GM21381 (cell line): ENCODE data around the gene CYTH3.
"Not testable (repeated sequence)": the region's sequence is repeated elsewhere in the genome, so short reads cannot be mapped to it uniquely, and the experiment has no call there.

Source experiments
- ATAC-seq: cut with Tn5 transposase; IDR thresholded peaks from one replicate; pipeline ENCODE4 v1.9.1; 2021; ENCODE audit warnings: mild to moderate bottlenecking, moderate library complexity; ENCODE audit not compliant: unreplicated experiment

Gene CYTH3

DNA sequence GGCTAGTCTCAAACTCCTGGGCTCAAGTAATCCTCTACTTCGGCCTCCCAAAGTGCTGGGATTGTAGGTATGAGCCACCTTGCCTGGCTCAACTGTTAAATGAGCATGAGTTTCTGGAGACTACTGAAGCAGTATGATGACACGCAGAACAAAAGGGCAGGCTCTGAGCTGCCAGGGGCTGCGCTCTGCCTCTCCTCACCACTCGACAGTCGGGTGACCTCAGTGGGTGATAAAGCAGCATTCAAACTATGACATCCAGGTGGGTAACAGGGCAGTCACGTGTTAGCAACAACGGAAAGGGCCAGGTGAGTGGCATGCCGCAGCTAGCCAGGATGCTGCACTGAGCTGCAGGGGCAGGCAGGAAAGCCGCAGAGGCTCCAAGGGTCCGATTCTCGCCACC lies 71.5 kb downstream of the CYTH3 start:
- no peak for ATAC-seq

DNA sequence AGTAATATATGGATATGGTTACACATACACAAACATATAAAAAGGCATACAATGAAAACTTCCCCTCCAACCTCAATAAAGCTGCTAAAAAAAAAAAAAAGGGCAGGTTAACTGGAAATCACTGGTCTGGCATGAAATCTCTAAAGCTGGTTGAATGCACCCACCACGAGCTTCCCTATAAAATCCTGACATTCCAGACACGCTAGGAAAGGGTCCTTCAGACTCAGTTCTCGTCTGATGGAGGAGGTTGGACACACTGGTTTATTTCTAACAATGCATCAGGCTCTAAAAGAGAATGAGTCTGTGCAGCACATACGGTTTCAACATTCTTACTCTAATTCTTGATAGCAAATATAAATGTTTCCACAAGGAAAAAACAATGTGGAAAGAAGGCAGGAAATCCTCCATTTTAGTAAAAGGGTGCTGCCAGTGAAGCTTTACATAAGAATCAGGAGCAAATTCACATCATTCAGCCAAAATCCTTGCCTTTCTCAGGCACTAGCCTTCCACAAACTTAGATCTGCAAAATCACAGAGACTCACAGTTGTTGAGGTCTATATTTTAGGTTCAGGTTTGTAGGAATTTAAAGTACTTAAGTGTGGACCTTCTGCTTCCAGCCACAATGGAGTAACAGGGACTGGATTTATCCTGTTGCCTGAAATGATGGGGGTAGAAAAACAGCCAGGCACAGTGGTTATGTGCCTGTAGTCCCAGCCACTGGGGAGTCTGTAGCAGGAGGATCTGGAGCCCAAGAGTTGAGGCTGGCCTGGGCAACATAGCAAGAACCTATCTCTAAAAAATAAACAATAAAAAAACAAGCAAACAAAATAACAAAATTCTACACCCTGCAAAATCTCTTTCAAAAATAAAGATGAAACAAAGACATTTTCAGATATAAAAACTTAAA lies 73.5 kb downstream of the CYTH3 start:
- no peak for ATAC-seq

DNA sequence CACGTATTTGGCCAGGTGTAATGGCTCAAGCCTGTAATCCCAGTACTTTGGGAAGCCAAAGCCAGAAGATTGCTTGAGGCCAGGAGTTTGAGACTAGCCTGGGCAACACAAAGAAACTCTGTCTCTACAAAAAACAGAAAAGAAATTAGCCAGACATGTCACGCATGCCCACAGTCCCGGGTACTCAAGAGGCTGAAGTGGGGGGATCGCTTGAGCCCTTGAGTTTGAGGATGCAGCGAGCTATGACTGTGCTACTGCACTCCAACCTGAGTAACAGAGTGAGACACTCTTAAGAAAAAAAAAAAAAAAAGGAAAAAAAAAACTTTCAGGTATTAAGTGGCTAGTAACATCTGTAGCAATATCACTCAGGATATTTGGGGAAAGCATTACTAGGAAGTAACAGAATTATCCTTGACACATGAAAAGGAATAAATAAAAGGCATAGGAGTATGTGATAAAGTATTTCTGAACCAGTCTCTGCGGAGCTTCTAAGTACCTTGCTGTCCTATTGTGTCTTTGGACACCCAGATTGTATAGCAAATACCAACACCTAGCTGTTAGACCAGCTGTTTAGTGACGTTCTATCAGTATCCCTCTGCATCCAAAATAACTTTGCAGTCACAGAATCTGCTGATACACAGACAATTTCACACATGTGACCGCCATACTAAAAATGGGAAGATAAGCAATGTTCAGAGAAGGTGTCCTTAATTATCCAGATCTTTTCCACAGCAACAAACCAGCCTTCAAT lies 74.4 kb downstream of the CYTH3 start:
- no peak for ATAC-seq

DNA sequence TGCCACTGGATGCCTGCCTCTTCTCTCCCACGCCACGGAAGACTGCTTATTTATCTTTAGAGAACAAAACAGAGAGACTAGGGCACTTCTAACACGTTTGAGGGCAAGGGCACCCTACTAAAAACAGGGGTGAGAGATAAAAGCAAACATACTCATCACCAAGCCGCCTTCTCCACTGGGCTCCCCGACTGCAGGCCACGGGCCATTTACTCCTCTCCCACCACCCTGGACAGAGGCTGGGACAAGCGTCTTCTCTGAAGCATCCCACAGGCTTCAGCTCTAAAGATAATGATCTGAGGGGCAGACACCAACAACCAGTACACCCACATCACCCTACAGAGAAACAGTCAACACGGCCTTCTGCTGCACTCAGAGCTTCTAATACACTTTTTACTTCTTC lies 78.7 kb downstream of the CYTH3 start:
- ATAC-seq, result no peak

- ATAC-seq, result not testable (repeated sequence)
These were observed 81.9 kb downstream of the CYTH3 start for GRCh38 chr7:6190563-6190962.

DNA sequence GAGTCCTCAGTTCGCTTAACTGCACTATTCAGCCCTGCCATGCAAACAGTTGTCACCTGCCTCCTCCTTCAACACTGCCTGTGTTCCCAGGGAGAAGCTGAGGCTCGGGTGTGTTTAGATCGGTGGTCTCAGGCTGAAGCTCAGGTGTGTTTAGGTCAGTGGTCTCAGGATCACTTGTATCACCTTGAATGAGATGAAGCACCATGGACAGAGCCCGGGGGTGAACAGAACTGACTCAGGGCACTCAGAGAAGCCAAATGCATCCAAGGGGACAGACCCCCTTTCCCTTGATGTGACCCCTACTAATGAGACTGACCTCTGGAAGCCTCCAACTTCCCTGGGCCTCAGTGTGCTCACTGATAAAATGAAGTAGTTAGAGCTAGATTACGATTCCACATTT lies 84.0 kb downstream of the CYTH3 start:
- no peak for ATAC-seq

- ATAC-seq, result no peak
These were observed 85.8 kb downstream of the CYTH3 start for GRCh38 chr7:6186577-6186976.

DNA sequence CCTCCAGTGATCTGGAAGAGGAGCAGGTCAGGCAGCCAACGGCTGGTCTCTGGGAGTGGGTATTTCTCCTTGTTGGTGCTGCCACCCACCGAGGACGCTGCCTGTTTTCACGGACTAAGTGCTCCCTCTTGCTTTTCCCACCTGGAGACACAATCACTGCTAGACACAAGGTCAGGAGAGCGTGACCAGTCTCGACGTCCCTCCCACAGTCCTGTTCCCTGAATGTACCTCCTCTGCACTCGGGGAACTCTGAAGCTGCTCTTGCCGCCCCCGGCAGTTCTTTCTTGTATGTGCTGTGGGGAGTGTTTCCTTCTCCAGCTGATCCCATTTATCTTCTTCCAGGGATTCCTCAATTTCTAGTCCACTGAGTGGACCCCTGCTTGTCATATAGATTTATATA lies 89.4 kb downstream of the CYTH3 start:
- ATAC-seq, result no peak

GRCh38 chr7:6181136-6181535 lies 91.3 kb downstream of the CYTH3 start:
- no peak for ATAC-seq

DNA sequence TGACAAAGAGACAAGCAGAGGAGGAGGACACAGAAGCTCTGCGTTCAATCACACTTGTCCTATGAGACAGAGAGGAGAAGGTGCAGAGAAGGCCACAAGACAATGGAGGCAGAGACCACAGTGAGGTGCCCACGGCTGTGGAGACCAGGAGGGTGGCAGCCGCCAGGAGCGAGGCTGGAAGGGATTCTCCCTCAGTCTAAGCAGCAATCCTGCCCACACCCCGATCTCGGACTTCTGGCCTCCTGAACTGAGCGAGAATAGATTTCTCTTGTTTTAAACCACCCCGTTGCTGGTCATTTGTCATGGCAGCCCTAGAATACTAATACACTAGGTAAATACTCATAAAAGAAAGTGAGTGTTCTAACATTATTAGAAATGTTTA lies 92.1 kb downstream of the CYTH3 start:
- no peak for ATAC-seq

- no peak for ATAC-seq
These were observed 92.6 kb downstream of the CYTH3 start for GRCh38 chr7:6179620-6180343.

DNA sequence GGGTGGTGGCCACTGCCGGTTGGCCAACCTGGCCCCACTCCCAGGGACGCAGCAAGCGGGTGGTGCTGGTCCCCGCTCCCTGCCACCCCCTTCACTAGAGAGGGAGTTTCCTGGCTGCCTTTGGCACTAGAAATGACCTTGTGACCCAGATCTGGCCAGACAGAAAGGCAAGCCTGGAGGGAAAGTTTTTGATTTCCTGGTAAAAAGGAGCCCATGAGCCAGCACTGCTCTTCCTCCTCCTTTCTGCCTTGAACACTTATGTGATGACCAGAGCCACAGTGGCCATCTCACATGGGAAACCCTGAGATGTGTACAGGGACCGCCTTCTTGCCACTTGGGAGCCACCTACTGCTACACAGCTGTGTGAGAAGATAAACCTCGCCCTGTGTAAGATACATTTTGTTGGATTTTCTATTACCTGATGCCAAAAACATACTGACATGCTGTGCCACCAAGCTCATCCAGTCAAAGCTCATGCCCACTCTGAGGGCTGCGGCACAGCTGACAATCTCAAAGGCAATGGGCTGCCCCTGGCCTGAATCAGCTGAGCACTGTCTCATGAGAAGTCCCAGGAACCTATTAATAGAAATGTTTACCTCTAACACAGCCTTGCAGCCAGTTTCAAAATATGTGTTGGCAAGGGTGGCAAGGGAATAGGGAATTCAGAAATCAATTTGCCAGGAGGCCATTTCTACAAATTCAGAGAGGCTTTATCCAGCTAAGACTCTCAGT lies 94.0 kb downstream of the CYTH3 start:
- no peak for ATAC-seq

DNA sequence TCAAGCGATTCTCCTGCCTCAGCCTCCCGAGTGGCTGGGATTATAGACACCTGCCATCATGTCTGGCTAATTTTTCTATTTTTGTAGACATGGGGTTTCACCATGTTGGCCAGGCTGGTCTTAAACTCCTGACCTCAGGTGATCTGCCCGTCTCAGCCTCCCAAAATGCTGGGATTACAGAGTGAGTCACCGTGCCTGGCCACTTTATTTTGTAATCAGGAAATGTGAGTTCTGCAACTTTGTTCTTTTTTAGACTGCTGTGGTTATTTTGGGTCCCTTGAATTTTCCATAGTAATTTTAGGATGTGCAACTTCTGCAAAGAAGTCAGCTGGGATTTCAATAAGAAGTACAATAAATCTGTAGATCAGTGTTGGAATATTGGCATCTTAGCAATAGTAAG lies 96.8 kb downstream of the CYTH3 start:
- ATAC-seq, result no peak

DNA sequence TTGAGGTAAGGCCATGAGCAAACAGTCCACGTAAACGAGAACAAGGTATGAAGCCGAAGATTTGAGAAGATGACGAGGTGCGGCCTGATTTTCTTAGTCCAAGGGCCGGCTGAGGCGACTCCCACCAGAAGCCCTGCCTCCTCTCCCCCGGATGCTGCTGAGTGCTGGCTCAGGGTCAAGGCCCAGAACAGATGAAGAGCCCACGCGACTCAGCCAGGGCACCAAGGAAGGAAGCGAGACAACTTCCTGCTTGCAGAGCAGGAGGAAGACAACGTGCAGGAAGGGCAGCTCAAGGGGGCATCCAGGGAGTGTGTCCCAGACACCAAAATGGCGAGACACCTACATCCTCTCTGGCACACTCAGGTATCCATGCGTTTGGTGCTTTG lies 99.5 kb downstream of the CYTH3 start:
- ATAC-seq, result no peak

DNA sequence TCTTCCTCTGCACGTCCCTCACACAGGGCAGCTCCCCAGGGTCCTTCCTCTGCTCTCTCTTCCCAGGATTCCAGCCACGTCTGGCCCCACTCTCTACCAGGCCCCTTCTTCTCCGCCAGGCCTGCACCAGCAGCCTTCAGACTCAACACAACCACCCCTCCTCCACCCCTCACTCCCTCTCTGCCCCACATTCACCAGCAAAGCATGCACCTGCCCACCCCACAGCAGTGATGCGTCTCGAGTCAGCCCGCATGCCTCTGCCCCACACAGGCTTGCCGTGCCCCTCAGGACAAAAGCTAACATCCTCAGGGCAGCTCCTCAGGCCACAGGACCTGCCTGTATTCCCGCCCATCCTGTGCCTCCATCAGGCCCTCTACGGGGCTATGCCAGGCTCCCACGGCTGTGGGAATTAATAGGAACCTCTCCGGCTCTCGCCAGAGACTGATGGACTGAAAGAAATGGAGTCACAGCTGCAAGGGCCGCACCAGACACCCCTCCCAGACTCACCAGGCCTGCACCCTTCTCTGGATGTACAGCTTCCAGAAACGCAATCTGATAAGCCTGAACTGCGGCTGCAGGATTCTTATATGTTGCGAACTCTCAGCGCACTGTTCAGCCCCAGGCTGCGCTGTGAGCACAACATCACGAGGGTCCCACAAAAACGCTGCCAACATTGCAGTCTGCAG lies 100.1 kb downstream of the CYTH3 start:
- ATAC-seq, result no peak

- no peak for ATAC-seq
These were observed 100.7 kb downstream of the CYTH3 start for GRCh38 chr7:6171532-6172223.

DNA sequence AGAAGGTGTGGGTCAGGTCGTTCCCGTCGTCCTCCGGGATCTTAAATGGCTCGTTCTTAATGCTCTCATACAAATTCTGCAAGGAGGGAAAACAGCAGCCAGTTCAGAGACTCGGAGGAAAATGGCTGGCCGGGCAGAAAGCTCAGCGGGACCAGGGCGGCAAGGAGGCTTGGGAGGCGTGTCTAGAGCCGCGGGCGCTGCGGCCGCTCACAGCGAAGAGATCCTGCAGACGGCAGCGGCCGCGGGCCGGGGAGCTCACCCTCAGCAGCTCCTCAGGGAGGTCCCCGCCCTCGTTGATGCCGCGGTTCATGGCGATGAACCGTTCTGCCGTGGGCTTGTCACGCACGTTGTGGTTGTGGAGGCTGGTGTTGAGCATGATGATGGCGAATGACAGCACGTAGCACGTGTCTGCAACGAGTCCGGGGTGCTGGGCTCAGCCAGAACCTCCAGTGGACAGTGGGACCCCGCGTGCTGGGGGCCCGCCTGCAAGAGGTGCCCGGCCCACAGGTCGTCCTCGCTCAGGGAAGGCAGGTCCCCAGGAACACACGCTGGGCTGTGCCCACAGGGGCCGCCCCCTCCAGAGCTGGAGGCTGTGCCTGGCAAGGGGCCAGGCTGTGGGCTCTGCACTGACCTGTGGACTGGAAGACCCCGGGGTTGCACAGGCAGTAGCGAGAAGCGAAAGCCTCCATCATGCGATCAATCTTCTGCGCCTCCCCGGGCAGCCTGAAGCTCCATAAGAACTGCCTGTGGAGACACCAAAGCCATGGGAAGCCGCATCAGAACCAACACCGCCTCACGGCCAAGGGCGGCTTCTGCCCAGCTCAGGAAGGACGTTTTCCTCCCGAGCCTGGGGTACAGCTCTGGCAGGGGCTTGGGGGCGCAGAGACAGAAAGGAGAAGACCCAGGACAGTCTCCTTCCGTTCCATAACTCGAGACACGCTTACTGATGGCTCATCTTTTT lies 101.6 kb downstream of the CYTH3 start:
- ATAC-seq, result no peak

- ATAC-seq, result no peak
These were observed 102.5 kb downstream of the CYTH3 start for GRCh38 chr7:6169805-6170520.
